Activated CD4-positive, alpha-beta T cell treated with anti-CD3 and anti-CD28 coated beads for 24 hours (primary cell): ENCODE results near the gene ZNF398.

ENCODE experiments used
- DNase-seq, 2 donors: peaks; one replicate each; pipeline ENCODE4 v3.0.0-alpha.2; 2020; ENCODE audit warnings: low read depth in 2 of 2

ZNF398 gene

GRCh38 chr7:149196151-149196704 lies 49.0 kb downstream of the ZNF398 start:
- no peak for DNase-seq

- no peak for DNase-seq
Observed at GRCh38 chr7:149196705-149197171, 49.5 kb downstream of the ZNF398 start.

- DNase-seq: no peak
Observed at GRCh38 chr7:149197675-149198074, 50.4 kb downstream of the ZNF398 start.

- DNase-seq: no peak
Observed at GRCh38 chr7:149198161-149198816, 51.0 kb downstream of the ZNF398 start.

DNA sequence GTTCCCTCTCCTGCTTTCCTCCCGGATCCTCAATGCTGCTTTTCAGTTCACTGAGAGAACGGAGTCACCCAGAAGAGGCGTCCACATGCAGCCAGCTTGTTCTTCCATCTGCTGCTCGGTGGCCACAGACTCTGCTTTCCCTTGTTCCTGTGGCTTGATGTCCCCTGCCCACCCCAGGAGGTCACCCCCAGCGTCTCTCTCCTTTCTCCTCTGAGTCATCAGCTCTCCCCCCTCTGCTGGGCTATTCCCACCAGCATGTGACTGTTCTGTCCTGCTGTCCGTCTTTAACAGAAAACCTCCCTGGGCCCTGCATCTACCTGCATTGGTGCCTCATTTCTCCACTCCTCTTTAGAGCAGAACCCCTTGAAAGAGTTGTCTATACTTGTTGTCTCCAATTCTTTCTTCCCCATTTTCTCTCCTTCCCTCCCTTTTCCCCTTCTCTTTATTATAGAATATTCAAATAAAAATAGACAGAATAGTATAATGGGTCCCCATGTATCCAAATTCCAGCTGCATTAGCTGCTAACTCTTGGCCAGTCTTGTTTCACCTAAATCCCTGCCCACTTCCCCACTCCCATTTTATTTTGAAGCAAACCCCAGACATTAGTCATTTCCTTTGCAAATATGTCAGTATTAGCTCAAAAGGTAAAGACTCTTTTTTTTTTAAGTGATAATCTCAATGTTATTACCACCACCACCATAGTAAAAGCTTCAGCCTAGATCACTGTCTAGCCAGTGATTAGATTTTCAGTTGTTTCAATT lies 52.2 kb downstream of the ZNF398 start:
- DNase-seq: no peak

DNA sequence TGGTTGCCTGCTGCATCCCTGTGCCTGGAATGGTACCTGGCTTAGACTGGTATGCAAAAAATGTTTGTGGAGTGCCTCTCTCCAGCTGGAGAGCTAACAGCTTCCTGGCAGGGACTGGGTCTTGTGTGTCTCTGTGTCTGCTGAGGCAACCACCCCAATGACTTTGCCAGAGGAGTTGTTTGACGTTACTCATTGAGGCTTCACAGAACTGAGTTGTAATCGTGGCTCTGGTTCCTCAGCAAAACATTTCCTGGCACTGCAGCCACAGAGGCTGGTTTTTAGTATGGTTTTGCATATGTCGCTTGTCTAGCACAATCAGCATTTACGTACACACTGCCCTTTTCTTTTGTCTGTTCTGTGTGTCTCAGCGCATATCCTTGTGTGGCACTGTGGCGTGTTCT lies 55.6 kb downstream of the ZNF398 start:
- no peak for DNase-seq

DNA sequence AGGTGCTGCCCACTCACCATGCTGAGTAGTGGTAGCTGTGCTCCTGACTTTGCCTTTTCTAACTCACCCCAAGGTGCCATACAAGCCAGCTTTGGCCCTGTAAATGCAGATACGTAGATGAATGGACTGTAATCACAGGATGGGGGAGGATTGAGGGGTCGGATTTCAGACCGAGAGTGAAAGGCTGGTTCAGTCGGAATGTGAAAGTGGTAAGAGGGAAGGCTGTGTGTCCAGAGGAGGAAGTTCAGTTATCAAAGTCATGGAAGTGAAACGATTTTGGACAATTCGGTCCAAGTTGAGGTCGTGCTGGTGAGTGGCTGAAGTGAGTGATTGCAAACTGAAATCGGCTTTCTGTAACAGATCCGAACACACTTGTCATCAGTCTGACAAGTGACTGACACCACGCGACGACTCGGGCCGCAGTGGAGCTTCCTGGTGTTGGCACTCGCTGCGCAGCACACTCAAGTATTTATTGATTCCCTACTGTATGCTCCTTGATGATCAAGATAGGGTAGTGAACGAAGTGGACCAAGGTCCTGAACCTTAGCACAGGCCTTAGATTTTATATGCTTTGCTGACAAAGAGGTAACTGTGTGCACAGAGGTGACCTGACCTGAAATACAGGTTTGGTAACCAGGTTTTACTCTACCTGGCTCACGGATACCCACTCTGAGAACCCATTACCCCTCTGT lies 58.6 kb downstream of the ZNF398 start:
- no peak for DNase-seq

- DNase-seq: no peak
Observed at GRCh38 chr7:149207324-149208035, 60.2 kb downstream of the ZNF398 start.

DNA sequence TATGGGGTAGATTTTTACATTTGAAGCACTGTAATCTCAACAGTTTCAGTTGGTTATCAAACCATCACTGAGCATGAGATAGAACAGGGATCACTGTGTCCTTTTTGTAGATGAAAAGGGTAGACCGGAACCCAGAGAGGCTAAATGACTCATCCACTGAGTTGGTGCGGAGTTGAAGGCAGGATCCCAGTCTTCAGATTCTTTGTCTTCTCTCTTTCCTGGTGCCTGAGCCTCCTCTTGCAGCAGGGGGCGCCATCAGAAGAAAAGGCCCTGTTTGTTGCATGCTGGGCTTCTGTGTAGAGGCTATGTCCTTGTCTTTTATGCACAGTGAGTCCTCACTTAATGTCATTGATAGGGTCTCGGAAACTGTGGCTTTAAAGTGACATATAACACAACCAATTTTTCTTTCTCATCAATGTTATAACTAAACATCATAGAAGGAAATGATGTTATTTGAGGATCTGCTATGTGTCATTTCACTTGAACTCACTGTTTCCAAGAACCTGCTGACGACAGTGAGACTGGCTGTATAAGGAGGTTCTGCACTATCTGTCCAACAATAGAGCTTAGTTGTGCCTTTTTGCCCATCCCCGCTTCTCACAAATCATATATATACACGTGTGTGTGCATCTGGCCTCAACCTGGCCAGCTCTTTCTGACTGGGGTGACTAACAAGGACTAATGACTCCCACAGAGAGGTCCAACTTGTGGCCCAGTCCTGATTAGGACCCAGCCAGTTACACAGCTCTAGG lies 62.4 kb downstream of the ZNF398 start:
- peak; percentile 72 to 87 for DNase-seq

- no peak for DNase-seq
Observed at GRCh38 chr7:149210551-149210950, 63.3 kb downstream of the ZNF398 start.

GRCh38 chr7:149214020-149214720 lies 66.9 kb downstream of the ZNF398 start:
- DNase-seq: no peak

DNA sequence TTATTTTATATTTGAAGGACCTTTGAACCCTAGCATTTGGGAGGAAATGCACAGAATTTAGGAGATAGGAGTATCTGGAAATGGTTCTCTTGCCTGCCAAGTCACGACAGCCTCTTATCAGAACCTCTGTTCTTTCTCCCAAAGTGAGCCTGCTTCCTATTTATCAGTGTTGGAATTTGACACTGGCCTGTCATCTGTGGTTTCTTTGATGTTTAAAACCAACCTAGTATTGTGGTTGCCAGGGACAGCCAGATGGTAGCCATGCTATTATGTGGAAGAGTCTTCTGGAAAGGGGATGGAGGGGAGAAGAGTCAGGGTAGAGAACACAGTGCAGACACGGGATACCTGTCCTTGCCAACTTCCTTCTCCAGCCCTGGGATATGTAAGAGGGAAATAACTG lies 69.1 kb downstream of the ZNF398 start:
- no peak for DNase-seq

DNA sequence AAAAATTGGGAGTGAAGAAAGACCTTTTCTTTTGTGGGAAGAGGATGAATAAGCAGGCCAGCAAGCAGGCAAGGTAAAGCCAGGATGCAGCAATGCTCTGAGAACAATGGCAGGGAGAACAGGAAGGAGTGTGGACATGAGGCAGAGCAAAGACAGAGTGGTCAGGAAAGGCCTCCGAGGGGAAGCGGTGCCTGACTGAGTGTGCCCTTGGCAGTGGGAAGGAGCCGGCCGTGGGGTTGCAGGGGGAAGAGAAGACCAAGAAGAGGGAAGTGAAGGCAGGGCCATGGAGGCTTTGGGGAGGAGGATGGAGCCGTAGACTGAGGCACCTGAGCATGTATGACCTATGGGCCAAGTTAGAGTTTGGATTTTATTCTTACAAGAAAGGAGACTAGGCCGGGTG lies 70.3 kb downstream of the ZNF398 start:
- DNase-seq: no peak

- DNase-seq: no peak
Observed at GRCh38 chr7:149218469-149219420, 71.5 kb downstream of the ZNF398 start.

DNA sequence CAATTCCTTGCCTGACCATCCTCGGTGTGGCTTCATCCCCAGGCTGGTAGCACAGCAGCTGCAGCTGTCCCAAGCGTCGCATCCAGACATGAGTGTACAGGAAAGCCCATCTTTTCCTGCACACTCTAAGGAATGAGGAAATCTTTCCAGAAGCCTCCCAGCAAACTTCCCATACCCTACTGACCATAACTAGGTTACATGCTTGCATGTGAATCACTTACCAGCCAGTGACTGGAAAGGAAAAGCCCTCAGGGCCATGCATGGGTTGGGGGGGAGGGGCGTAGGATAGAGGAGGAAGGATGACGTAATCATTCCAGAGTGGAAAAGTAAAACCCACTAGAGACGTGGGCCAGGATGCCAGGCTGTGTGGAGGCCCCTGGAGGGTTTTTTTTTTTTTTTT lies 73.3 kb downstream of the ZNF398 start:
- DNase-seq: no peak

DNA sequence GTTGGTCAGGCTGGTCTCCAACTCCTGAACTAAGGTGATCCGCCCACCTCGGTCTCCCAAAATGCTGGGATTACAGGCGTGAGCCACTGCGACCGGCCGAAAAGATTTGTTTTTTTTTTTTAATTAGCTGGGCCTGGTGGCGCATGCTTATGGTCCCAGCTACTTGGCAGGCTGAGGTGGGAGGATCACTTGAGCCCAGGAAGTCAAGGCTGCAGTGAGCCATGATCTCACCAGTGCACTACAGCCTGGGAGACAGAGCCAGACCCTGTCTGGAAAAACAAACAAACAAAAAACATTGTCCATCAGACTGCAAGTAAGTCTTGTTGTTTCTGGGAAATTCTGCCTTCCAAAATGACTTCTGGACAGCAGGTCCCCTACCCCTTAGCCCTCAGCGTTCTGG lies 75.9 kb downstream of the ZNF398 start:
- DNase-seq: no peak

DNA sequence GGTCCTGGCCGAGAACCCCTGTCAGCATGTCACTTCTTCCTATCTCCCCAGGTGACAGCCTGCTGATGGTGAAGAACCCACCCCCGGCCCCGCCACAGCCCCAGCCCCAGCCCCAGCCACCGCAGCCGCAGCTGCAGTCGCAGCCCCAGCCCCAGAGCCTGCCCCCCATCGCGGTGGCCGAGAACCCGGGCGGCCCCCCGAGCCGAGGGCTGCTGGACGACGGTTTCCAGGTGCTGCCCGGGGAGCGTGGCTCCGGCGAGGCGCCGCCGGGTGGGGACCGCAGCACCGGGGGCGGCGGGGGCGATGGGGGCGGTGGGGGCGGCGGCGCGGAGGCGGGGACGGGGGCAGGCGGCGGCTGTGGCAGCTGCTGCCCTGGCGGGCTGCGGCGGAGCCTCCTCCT lies 76.5 kb downstream of the ZNF398 start:
- no peak for DNase-seq

DNA sequence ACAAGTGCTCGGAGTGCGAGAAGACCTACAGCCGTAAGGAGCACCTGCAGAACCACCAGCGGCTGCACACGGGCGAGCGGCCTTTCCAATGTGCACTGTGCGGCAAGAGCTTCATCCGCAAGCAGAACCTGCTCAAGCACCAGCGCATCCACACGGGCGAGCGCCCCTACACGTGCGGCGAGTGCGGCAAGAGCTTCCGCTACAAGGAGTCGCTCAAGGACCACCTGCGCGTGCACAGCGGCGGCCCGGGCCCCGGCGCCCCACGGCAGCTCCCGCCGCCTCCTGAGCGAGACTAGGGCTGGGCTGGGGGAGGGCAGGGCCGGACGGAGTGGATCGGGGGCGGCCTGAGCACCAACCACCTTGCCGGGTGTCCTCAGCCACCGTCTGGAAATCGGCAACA lies 77.1 kb downstream of the ZNF398 start:
- DNase-seq: no peak

GRCh38 chr7:149225106-149225505 lies 77.9 kb downstream of the ZNF398 start:
- DNase-seq: no peak
